ENCODE data around the gene MB21D2.

- TF ChIP-seq, protein P1, sequence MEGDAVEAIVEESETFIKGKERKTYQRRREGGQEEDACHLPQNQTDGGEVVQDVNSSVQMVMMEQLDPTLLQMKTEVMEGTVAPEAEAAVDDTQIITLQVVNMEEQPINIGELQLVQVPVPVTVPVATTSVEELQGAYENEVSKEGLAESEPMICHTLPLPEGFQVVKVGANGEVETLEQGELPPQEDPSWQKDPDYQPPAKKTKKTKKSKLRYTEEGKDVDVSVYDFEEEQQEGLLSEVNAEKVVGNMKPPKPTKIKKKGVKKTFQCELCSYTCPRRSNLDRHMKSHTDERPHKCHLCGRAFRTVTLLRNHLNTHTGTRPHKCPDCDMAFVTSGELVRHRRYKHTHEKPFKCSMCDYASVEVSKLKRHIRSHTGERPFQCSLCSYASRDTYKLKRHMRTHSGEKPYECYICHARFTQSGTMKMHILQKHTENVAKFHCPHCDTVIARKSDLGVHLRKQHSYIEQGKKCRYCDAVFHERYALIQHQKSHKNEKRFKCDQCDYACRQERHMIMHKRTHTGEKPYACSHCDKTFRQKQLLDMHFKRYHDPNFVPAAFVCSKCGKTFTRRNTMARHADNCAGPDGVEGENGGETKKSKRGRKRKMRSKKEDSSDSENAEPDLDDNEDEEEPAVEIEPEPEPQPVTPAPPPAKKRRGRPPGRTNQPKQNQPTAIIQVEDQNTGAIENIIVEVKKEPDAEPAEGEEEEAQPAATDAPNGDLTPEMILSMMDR (IDR thresholded peaks at IDR 0.05; ENCODE audit: insufficient read depth, low read length): no peak
- TF ChIP-seq, protein P2, sequence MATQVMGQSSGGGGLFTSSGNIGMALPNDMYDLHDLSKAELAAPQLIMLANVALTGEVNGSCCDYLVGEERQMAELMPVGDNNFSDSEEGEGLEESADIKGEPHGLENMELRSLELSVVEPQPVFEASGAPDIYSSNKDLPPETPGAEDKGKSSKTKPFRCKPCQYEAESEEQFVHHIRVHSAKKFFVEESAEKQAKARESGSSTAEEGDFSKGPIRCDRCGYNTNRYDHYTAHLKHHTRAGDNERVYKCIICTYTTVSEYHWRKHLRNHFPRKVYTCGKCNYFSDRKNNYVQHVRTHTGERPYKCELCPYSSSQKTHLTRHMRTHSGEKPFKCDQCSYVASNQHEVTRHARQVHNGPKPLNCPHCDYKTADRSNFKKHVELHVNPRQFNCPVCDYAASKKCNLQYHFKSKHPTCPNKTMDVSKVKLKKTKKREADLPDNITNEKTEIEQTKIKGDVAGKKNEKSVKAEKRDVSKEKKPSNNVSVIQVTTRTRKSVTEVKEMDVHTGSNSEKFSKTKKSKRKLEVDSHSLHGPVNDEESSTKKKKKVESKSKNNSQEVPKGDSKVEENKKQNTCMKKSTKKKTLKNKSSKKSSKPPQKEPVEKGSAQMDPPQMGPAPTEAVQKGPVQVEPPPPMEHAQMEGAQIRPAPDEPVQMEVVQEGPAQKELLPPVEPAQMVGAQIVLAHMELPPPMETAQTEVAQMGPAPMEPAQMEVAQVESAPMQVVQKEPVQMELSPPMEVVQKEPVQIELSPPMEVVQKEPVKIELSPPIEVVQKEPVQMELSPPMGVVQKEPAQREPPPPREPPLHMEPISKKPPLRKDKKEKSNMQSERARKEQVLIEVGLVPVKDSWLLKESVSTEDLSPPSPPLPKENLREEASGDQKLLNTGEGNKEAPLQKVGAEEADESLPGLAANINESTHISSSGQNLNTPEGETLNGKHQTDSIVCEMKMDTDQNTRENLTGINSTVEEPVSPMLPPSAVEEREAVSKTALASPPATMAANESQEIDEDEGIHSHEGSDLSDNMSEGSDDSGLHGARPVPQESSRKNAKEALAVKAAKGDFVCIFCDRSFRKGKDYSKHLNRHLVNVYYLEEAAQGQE (IDR thresholded peaks at IDR 0.05; ENCODE audit: insufficient replicate concordance, low read depth): no peak
- TF ChIP-seq POLR2AphosphoS5 (IDR thresholded peaks at IDR 0.05; ENCODE audit: low read depth): no peak
Measured at GRCh38 chr3:192830291-192831110, 87.2 kb downstream of the MB21D2 start.
